HG03060 (cell line): Measurements from ENCODE around the gene KREMEN1.

Experiments
- ATAC-seq: cut with Tn5 transposase; IDR thresholded peaks from one replicate; pipeline ENCODE4 v1.9.1; 2021; ENCODE audit warnings: low read depth, moderate number of reproducible peaks; ENCODE audit not compliant: unreplicated experiment

Gene KREMEN1

DNA sequence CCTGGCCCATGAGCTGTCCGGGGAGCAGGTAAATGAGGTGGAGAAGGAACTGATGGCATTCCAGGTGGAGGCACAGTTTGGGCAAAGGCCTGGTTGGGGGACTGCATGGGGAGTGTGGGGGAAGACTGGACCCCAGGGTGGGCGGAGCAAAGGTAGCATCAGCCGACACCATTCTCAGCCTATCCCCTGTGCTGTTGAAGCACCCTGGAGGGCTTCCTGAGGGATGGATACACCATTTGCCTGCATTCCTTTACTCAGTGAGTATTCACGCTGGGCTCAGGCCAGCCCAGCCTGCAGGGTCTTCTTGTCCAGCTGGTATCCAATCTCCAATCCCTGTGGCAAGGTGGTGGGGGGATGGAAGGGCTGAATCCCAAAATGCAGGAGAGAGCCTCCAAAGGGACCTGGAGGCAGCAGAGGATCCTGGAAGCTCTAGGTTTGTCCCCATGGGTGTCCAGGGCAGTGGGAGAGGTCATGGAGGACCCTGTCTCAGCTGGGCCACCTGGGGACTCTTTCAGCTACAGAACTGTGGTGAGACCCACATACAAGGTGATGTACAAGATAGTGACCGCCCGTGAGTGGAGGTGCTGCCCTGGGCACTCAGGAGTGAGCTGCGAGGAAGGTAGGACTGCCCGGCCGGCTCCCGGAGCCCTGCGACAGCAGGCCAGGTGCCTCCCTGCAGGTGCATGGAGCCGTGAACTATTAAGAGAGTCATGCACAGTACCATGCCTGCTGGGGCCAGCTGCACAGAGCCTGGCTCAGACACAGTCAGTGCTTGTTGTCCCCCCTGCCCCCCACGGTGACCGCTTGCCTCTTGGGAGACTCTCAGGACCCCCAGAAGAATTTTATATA is 142.4 kb downstream of the KREMEN1 start:
- ATAC-seq: no peak

DNA sequence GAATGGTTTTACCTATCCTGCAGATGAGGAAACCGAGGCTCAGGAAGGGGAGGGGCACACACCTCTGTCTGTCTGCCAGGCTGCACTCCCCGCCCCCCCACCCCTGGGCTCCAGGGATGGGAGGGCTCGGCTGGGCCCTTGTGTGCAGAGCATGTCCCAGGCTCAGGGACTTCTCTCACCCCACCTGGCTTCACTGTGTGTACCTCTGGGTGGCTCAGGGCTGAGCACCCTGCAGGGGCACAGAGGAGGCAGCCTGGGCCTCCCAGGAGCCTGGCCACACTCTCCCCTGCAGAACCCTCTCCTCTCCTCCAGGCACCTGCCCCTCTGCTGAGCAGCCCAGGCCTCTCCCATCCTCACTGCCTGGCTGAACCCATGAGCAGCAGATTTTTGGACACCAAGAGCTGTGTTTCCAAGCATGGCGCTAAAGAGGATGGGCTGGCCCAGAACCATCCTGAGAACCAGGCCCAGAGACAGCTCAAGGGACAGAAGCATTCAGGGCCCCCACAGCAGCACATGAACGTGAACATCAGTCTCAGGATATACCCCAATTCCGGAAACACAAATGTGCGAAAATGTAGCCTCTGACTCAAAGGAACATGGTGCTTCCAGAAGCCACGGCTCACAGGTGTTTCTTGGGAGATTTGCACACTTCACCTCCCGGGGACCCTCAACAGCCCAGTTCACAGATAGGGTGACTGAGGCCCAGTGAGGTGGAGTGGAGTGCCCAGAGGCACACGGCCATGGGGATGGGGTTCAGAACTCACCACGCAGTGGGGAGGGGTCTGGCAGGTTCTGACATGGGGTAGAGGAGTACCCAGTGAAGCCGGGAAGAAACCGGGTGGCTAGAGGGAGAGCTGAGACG is 143.4 kb downstream of the KREMEN1 start:
- ATAC-seq: no peak

DNA sequence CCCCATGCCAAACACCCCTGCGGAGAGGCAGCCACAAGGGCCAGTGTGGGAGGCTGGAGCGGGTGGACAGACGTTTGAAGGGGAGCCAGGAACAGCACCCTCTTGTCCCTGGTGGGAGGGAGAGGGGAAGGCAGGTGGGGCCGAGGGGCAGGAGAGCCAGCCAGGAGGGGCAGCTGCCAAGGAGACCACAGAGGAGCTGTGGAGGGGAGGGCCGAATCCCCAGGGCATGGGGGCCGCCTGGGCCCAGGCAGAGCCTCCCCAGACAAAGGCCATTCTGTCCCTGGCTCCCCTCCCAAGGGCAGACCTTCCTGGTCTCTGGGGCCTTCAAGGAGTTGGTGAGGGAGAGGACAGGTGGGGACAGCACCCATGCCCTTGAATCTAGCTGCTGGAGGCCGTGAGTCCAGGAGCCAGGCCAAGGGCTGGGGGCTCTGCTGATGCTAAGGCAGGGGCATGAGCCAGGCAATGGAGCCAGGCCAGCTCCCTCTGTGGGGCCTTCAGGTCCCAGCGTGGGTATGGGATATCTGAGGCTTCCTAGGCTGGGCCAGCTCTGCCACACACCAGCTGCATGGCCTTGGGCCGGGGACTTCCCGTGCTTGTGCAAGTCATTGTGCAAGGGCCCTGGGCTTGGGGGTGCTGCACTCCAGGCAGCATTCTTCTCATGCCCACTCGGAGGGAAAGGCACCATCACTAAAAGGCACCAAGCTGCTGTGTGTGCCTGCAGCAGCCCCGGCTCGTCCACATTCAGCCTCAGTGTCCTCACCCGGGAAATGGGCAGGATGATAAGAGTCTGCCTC is 144.2 kb downstream of the KREMEN1 start:
- no peak for ATAC-seq
